ENCODE data around the gene IFIT5.
A peak's percentile ranks its signal among the peaks of the same experiment; 100 is the strongest.
"Not testable (repeated sequence)": the region's sequence is repeated elsewhere in the genome, so short reads cannot be mapped to it uniquely, and the experiment has no call there.

Gene IFIT5, protein sequence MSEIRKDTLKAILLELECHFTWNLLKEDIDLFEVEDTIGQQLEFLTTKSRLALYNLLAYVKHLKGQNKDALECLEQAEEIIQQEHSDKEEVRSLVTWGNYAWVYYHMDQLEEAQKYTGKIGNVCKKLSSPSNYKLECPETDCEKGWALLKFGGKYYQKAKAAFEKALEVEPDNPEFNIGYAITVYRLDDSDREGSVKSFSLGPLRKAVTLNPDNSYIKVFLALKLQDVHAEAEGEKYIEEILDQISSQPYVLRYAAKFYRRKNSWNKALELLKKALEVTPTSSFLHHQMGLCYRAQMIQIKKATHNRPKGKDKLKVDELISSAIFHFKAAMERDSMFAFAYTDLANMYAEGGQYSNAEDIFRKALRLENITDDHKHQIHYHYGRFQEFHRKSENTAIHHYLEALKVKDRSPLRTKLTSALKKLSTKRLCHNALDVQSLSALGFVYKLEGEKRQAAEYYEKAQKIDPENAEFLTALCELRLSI

GRCh38 chr10:89414146-89414878 lies at the start of gene IFIT5:
IFIT5 (plus strand) TSS chr10:89414568; CDS start chr10:89414799, 231 bp downstream.
- peak within 1 kb of the TSS; percentile 80 for H3K4me3 ChIP-seq (ENCODE audit: low read depth, low read length)

- H3K4me3 ChIP-seq (ENCODE audit: low read depth, low read length), result no peak overlapping the region
Observed at GRCh38 chr10:89367529-89367928, 46.8 kb upstream of the IFIT5 start.

GRCh38 chr10:89368129-89368528 lies 46.2 kb upstream of the IFIT5 start:
- no peak overlapping the region for H3K4me3 ChIP-seq (ENCODE audit: low read depth, low read length)

GRCh38 chr10:89369156-89370105 lies 44.9 kb upstream of the IFIT5 start:
- H3K4me3 ChIP-seq (ENCODE audit: low read depth, low read length), result no peak overlapping the region

- H3K4me3 ChIP-seq (ENCODE audit: low read depth, low read length), result no peak overlapping the region
Observed at GRCh38 chr10:89371079-89371478, 43.3 kb upstream of the IFIT5 start.

DNA sequence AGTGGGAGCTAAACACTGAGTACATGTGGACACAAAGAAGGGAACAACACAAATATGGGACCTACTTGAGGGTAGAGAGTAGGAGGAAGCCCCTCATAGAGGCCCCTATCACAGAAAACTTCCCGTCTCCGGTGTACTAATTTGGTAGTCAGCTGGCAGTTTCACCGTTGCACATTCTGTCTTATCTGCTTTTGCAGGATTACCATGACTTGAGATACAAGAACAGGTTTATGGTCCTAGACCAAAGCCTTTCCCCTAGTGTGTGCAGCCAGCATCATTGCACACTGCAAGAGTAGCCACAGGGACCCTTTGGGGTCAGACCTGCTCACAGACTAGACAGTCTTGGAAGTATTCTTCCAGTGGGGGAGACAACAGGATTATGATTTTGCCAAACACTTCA lies 42.4 kb upstream of the IFIT5 start:
- no peak overlapping the region for H3K4me3 ChIP-seq (ENCODE audit: low read depth, low read length)

GRCh38 chr10:89373916-89374711 lies 40.3 kb upstream of the IFIT5 start:
- H3K4me3 ChIP-seq (ENCODE audit: low read depth, low read length), result no peak overlapping the region

DNA sequence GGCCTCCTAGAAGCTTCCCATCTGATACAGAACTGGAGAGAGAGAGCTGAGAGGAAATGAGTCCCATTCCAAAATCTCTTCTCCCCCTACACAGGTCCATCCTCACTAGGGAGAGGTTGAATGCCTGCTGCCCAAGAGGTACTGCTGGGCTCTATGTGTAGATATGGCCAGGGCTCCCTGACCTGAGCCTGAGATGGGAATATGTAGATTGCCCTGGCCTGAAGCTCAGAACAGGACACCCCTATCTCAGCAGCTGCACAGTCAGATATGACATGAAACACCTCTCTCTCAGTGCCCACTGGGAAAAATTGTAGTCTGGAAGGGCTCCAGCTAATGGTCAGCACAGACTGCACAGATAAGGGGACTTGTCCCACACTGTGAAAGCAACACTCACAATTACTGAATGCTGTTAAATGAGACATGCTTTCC lies 39.6 kb upstream of the IFIT5 start:
- H3K4me3 ChIP-seq (ENCODE audit: low read depth, low read length), result no peak overlapping the region

DNA sequence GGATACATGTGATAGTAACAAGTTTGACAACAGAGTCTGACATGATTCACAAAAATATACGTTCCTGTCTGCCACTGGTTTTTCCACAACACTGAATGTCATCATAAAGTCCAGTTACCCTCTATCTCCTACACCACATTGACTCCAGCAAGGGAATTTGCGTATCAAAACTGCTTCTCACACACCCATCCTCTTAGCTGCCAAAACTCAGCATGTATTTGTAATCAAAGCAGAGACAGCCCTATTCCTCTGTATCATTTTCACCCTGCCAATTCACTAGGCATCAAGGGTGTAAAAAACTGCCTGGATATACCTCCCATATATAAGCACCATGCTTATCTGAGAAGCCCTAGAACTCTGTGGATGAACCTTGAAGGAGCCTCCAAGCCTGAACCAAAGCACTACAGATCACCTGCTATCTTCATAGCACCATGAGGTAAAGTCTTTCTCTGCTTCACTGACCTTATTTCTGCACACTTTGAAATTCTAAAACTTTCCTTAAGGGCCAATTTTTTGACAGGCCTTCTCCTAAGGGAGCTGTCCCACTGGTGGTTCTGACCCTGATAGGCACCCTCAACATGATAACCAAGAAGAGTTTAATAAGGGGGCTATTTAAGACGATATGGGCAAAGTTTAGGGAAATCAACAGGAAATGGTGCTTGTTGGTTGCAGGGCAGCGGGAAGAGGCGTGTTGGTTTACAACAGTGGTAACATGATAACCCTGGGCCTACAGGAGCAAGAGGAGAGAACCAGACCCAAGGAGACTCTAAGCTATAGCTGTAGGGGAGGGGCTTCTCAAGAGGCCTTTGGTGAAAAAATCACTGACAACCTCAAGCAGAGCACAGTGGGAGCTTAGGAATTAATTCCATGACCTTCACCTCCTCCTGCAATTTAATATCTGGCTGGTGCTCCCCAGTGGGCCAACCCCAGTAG lies 36.4 kb upstream of the IFIT5 start, which contains the start of gene IFIT1B:
Gene IFIT1B, plus strand, starts transcription at position 352 of the 933 bp plus-strand sequence. Its CDS starts 80 bp downstream, at position 432.
- no peak within 1 kb of the TSS for H3K4me3 ChIP-seq (ENCODE audit: low read depth, low read length)

DNA sequence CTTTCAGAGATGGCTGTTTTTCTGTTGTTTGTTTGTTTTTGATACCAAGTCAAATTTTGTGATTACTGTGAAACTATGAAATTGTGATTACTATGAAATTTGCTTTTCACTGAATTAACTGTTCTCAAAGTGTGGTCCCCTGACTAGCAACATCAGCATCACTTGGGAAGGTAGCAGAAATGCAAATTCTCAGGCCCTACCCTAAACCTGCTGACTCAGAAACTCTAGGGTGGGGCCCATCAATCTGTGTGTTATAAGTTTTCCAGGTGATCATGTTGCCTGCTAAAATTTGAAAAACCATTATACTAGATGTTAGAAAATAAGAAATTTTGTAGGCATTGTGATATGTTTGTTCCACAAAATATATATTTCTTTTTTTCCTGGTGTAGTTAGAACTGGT lies 35.3 kb upstream of the IFIT5 start:
- H3K4me3 ChIP-seq (ENCODE audit: low read depth, low read length), result no peak overlapping the region

- H3K4me3 ChIP-seq (ENCODE audit: low read depth, low read length), result no peak overlapping the region
Observed at GRCh38 chr10:89382757-89383156, 31.6 kb upstream of the IFIT5 start.

DNA sequence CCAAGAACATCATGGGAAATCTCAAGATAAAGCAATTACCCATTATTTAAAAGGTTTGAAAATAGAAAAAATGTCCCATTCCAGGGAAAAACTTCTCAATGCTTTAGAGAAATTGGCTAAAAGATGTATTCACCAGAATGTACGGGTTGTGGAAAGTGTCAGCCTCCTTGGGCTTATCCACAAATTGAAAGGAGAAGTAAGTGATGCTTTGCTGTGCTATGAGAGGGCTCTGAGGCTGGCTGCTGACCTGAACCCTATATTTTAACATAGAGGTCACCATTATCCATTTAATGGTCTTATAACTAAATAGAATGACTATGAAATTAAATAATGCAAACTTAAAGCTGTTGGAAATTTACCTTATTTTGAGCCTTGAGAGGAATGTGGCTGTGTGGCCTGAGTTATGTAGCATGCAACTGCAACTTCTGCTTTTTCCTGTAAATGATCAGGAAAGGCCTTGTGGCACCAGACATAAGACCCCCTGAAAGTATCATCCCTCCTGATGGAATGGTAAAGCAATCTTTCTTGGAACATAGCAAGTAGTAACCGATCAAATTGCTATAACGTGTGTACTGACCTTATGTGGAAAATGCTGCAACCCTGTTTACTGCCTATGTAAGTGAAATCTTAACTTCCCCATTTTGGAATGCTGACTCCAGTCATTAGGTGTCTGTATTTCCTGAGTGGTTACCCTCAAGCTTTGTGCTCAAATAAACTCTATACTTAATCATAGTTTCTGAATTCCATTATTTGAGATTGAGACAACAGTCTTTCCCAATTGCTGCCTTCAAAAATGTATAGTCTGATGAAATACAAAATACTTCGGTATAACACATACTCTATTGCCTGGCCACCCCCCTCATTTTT lies 29.7 kb upstream of the IFIT5 start:
- no peak overlapping the region for H3K4me3 ChIP-seq (ENCODE audit: low read depth, low read length)

DNA sequence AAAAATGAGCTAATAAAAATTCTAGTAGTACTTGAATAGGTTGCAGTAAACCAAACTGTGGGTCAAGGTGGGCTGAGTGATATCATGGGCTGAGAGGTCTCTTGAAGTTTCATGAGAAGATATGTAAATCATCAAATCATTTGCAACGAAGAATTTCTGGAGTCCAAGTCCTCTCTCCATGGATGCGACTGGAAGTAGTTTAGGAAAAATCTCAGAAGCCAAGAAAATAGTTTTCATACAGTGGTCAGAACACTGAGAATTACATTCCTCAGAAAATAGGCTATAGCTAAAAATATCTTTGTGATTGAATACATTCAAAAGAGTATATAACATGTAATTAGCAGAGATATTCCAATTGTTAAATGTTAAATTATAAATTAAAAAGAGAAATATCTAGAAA lies 25.6 kb upstream of the IFIT5 start:
- H3K4me3 ChIP-seq (ENCODE audit: low read depth, low read length), result no peak overlapping the region

- H3K4me3 ChIP-seq (ENCODE audit: low read depth, low read length), result no peak overlapping the region
Observed at GRCh38 chr10:89389254-89389653, 25.1 kb upstream of the IFIT5 start.

GRCh38 chr10:89390476-89391225 lies 23.7 kb upstream of the IFIT5 start:
- no peak overlapping the region for H3K4me3 ChIP-seq (ENCODE audit: low read depth, low read length)

DNA sequence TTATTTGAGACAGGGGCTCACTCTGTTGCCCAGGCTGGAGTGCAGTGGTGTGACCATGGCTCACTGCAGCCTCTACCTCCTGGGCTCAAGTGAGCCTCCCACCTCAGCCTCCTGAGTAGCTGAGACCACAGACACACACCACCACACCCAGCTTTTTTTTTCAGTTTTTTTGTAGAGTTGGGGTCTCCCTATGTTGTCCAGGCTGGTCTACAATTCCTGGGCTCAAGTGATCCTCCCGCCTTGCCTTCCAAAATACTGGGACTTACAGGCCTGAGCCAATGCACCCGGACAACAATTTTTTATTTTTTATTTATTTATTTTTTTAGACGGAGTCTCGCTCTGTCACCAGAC lies 23.2 kb upstream of the IFIT5 start:
- not testable (repeated sequence) for H3K4me3 ChIP-seq (ENCODE audit: low read depth, low read length)

Data from iPS-11a (cell line).